ENCODE data around the gene GZMH. TPM values are rescaled to one million over a fixed set of nuclear protein-coding genes. Genes with fewer than 3 reads are reported as not detected.

GZMH gene
- total RNA-seq, 1 experiment from 2014 or later, result not detected

GRCh38 chr14:24632336-24632735 lies 22.9 kb upstream of the GZMH start (continued):
- no peak for TF ChIP-seq ZNF138 (CRISPR knock-in tag; conservative IDR thresholded peaks at IDR 0.05)
- no peak for TF ChIP-seq JAZF1 (CRISPR knock-in tag; IDR thresholded peaks at IDR 0.05)
- no peak for TF ChIP-seq RORB (CRISPR knock-in tag; IDR thresholded peaks at IDR 0.05)

DNA sequence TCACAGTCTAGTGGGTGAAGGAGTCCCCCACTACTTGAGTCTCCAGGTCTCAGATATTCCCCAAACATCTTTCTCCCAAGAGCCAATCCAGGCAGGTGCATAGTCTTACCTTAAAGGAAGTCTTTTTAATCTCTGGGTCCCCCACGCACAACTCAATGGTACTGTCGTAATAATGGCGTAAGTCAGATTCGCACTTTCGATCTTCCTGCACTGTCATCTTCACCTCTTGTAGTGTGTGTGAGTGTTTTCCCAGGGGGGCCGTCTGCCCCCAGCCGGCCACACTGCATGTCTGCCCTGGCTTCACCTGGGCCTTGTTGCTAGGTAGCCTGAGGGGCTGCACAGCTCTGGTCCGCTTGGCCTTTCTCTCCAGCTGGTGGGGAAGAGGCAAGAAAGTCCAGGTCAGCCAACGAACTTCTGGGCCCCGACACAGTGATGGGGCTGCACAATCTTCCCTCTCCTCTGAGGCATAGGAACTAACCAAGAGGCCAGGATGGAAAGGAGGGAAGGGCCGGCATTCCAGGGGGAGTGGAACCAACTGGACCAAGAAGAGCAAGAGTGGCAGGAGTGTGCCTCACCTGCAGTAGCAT lies 22.4 kb upstream of the GZMH start:
- Mint-ChIP-seq H3K4me1 (no peaks in the 10 kb centered on the region), H3K4me3 (no peak overlapping the region), H3K27ac (no peak overlapping the region), H3K9me3 (no peaks in the 10 kb centered on the region), H3K36me3 (no peaks in the 10 kb centered on the region), H3K27me3 (ENCODE audit: low read depth) (peaks cover under 1% of the 10 kb centered on the region; the same call in 1 of the 2 replicates)
- POLR2A ChIA-PET, result no interaction called here
- CTCF ChIA-PET, result no interaction called here
- ATAC-seq (no peak), DNase-seq (ENCODE audit: low spot score) (no peak)
- TF ChIP-seq, protein P1, sequence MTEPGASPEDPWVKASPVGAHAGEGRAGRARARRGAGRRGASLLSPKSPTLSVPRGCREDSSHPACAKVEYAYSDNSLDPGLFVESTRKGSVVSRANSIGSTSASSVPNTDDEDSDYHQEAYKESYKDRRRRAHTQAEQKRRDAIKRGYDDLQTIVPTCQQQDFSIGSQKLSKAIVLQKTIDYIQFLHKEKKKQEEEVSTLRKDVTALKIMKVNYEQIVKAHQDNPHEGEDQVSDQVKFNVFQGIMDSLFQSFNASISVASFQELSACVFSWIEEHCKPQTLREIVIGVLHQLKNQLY (CRISPR knock-in tag; IDR thresholded peaks at IDR 0.05), result no peak
- no peak for TF ChIP-seq CDX4 (CRISPR knock-in tag; IDR thresholded peaks at IDR 0.05; ENCODE audit: borderline replicate concordance)
- no peak for TF ChIP-seq ZNF423 (CRISPR knock-in tag; IDR thresholded peaks at IDR 0.05)
- TF ChIP-seq GTF2I (CRISPR knock-in tag; conservative IDR thresholded peaks at IDR 0.05), result no peak
- TF ChIP-seq ZNF416 (CRISPR knock-in tag; IDR thresholded peaks at IDR 0.05), result no peak
- no peak for TF ChIP-seq MYBL2 (CRISPR knock-in tag; IDR thresholded peaks at IDR 0.05)
- TF ChIP-seq ATF3 (CRISPR knock-in tag; conservative IDR thresholded peaks at IDR 0.05), result no peak
- TF ChIP-seq FOXK1 (CRISPR knock-in tag; IDR thresholded peaks at IDR 0.05), result no peak
- no peak for TF ChIP-seq ZNF396 (CRISPR knock-in tag; IDR thresholded peaks at IDR 0.05; ENCODE audit: borderline replicate concordance)
- TF ChIP-seq PREB (CRISPR knock-in tag; IDR thresholded peaks at IDR 0.05; ENCODE audit: borderline replicate concordance), result no peak
- TF ChIP-seq FOXJ3 (CRISPR knock-in tag; IDR thresholded peaks at IDR 0.05; ENCODE audit: borderline replicate concordance), result no peak
- TF ChIP-seq JUN (CRISPR knock-in tag; IDR thresholded peaks at IDR 0.05), result no peak
- no peak for TF ChIP-seq MXD4 (CRISPR knock-in tag; IDR thresholded peaks at IDR 0.05; ENCODE audit: borderline replicate concordance)
- TF ChIP-seq SP1 (CRISPR knock-in tag; conservative IDR thresholded peaks at IDR 0.05), result no peak

- Mint-ChIP-seq H3K27ac (no peak overlapping the region), H3K4me3 (no peak overlapping the region), H3K9me3 (no peaks in the 10 kb centered on the region), H3K27me3 (ENCODE audit: low read depth) (no peaks in the 10 kb centered on the region; the same call in 1 of the 2 replicates), H3K4me1 (no peaks in the 10 kb centered on the region), H3K36me3 (no peaks in the 10 kb centered on the region)
- ChIA-PET CTCF (no interaction called here), POLR2A (no interaction called here)
- ATAC-seq (no peak), DNase-seq (ENCODE audit: low spot score) (no peak)
- TF ChIP-seq ZNF423 (CRISPR knock-in tag; IDR thresholded peaks at IDR 0.05) (no peak), IRF2 (CRISPR knock-in tag; IDR thresholded peaks at IDR 0.05; ENCODE audit: borderline replicate concordance, low read depth) (no peak), CBFB (CRISPR knock-in tag; IDR thresholded peaks at IDR 0.05; ENCODE audit: low read depth) (no peak), FOXP1 (CRISPR knock-in tag; IDR thresholded peaks at IDR 0.05; ENCODE audit: borderline replicate concordance) (no peak), SMAD3 (CRISPR knock-in tag; IDR thresholded peaks at IDR 0.05; ENCODE audit: borderline replicate concordance) (no peak), SOX15 (CRISPR knock-in tag; IDR thresholded peaks at IDR 0.05) (no peak), ZNF512 (CRISPR knock-in tag; IDR thresholded peaks at IDR 0.05; ENCODE audit: borderline replicate concordance) (no peak), ZNF317 (CRISPR knock-in tag; IDR thresholded peaks at IDR 0.05; ENCODE audit: borderline replicate concordance, low read depth) (no peak), PRRX2 (CRISPR knock-in tag; IDR thresholded peaks at IDR 0.05) (no peak), JAZF1 (CRISPR knock-in tag; IDR thresholded peaks at IDR 0.05) (no peak)
- TF ChIP-seq, protein P2, sequence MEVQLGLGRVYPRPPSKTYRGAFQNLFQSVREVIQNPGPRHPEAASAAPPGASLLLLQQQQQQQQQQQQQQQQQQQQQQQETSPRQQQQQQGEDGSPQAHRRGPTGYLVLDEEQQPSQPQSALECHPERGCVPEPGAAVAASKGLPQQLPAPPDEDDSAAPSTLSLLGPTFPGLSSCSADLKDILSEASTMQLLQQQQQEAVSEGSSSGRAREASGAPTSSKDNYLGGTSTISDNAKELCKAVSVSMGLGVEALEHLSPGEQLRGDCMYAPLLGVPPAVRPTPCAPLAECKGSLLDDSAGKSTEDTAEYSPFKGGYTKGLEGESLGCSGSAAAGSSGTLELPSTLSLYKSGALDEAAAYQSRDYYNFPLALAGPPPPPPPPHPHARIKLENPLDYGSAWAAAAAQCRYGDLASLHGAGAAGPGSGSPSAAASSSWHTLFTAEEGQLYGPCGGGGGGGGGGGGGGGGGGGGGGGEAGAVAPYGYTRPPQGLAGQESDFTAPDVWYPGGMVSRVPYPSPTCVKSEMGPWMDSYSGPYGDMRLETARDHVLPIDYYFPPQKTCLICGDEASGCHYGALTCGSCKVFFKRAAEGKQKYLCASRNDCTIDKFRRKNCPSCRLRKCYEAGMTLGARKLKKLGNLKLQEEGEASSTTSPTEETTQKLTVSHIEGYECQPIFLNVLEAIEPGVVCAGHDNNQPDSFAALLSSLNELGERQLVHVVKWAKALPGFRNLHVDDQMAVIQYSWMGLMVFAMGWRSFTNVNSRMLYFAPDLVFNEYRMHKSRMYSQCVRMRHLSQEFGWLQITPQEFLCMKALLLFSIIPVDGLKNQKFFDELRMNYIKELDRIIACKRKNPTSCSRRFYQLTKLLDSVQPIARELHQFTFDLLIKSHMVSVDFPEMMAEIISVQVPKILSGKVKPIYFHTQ (CRISPR knock-in tag; IDR thresholded peaks at IDR 0.05), result no peak
- TF ChIP-seq, protein P3, sequence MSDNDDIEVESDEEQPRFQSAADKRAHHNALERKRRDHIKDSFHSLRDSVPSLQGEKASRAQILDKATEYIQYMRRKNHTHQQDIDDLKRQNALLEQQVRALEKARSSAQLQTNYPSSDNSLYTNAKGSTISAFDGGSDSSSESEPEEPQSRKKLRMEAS (CRISPR knock-in tag; IDR thresholded peaks at IDR 0.05), result no peak
Observed at GRCh38 chr14:24630872-24631477, 21.5 kb upstream of the GZMH start.

Data from WTC11 (cell line).